HG03439 (cell line): ENCODE measurements around the gene IDUA.
"Not testable (repeated sequence)": the region's sequence is repeated elsewhere in the genome, so short reads cannot be mapped to it uniquely, and the experiment has no call there.

Experiments
- ATAC-seq: cut with Tn5 transposase; IDR thresholded peaks from one replicate; pipeline ENCODE4 v1.9.1; 2021; ENCODE audit warnings: mild to moderate bottlenecking, moderate library complexity; ENCODE audit not compliant: unreplicated experiment

IDUA gene

GRCh38 chr4:966266-967112 is 20.4 kb upstream of the IDUA start:
- no peak for ATAC-seq

- no peak for ATAC-seq
Observed at GRCh38 chr4:967113-968104, 19.4 kb upstream of the IDUA start.

GRCh38 chr4:968221-968620 is 18.6 kb upstream of the IDUA start:
- no peak for ATAC-seq

- ATAC-seq, result no peak
Observed at GRCh38 chr4:968621-969394, 18.0 kb upstream of the IDUA start.

- ATAC-seq, result no peak
Observed at GRCh38 chr4:970046-970745, 16.6 kb upstream of the IDUA start.

- ATAC-seq, result no peak
Observed at GRCh38 chr4:970854-971520, 15.9 kb upstream of the IDUA start.

- ATAC-seq, result no peak
Observed at GRCh38 chr4:971666-972500, 15.0 kb upstream of the IDUA start.

GRCh38 chr4:972651-973424 is 14.0 kb upstream of the IDUA start:
- ATAC-seq, result peak; percentile 42

- peak; percentile 51 for ATAC-seq
Observed at GRCh38 chr4:973431-974397, 13.1 kb upstream of the IDUA start, which contains the start of gene DGKQ. TSS of gene DGKQ (minus strand) at chr4:973569. CDS start at chr4:973482, 87 bp downstream.

- no peak for ATAC-seq
Observed at GRCh38 chr4:974668-975067, 12.2 kb upstream of the IDUA start.

GRCh38 chr4:976016-976415 is 10.8 kb upstream of the IDUA start:
- ATAC-seq, result not testable (repeated sequence)

GRCh38 chr4:978957-979701 is 7.7 kb upstream of the IDUA start:
- ATAC-seq, result no peak

GRCh38 chr4:982291-982690 is 4.6 kb upstream of the IDUA start:
- ATAC-seq, result no peak

GRCh38 chr4:982814-983213 is 4.0 kb upstream of the IDUA start:
- ATAC-seq, result no peak

GRCh38 chr4:984336-985054 is 2.3 kb upstream of the IDUA start:
- no peak for ATAC-seq
